ENCODE data around the gene ADAT3. TPM values are rescaled to one million over a fixed set of nuclear protein-coding genes. Genes with fewer than 3 reads are reported as not detected.
"Not testable (repeated sequence)": the region's sequence is repeated elsewhere in the genome, so short reads cannot be mapped to it uniquely, and the experiment has no call there.

ADAT3 gene
- total RNA-seq, 2 donors from 2014 or later = 10.5 to 13.7 TPM

DNA sequence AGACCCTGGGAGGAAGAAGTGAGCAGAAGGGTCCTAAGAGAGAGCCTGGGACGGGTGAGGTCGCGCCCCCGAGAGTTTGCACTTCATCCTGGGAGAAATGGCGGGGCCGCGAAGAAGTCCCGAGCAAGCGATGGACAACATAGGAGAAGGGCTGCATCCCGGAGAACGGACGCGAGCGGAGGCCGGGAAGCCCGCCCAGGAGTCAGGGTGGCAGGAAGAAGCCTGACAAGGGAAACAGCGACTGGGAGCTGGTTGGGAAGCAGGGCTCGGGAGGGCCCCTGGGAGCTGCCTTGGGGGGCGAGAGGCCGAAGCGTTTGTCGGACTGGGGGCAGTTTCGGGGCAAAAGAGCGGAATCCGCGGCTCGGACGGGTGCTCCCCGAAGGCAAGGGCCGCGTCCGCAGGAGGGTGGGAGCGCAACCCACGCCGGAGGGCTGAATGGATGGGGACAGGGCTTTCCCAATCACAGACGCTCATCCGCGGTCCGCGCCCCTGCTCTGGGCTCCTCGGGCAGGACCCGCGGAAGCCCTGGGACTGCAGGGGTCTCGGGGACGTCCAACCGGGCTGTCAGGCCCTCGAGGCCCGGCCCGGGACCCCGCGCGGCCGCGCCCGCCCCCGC is 20.4 kb upstream of the ADAT3 start:
- 0 to 2% methylated on average over 30 to 47 of the region's 56 CpGs for WGBS, 2 donors
- Histone ChIP-seq H3K36me3 (replicated peaks in 1 of 2; ENCODE audit: insufficient read depth in 1 of 2, low read depth in 2 of 2) (no peaks in the 10 kb centered on the region), H3K27ac (peak overlapping the region; percentile 63 to 81 (median 72)), H3K9me3 (no peaks in the 10 kb centered on the region), H3K27me3 (no peaks in the 10 kb centered on the region), H3K4me1 (peaks cover 41% of the 10 kb centered on the region), H3K4me3 (peak overlapping the region; percentile 61 to 82)
- no peak for DNase-seq
- intact Hi-C loops (cut with DNase I) = no loop called here
- no peak for TF ChIP-seq POLR2A (IDR thresholded peaks at IDR 0.05)
- TF ChIP-seq, protein P1, sequence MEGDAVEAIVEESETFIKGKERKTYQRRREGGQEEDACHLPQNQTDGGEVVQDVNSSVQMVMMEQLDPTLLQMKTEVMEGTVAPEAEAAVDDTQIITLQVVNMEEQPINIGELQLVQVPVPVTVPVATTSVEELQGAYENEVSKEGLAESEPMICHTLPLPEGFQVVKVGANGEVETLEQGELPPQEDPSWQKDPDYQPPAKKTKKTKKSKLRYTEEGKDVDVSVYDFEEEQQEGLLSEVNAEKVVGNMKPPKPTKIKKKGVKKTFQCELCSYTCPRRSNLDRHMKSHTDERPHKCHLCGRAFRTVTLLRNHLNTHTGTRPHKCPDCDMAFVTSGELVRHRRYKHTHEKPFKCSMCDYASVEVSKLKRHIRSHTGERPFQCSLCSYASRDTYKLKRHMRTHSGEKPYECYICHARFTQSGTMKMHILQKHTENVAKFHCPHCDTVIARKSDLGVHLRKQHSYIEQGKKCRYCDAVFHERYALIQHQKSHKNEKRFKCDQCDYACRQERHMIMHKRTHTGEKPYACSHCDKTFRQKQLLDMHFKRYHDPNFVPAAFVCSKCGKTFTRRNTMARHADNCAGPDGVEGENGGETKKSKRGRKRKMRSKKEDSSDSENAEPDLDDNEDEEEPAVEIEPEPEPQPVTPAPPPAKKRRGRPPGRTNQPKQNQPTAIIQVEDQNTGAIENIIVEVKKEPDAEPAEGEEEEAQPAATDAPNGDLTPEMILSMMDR (IDR thresholded peaks at IDR 0.05) = no peak
- peak; percentile 25 for ATAC-seq

DNA sequence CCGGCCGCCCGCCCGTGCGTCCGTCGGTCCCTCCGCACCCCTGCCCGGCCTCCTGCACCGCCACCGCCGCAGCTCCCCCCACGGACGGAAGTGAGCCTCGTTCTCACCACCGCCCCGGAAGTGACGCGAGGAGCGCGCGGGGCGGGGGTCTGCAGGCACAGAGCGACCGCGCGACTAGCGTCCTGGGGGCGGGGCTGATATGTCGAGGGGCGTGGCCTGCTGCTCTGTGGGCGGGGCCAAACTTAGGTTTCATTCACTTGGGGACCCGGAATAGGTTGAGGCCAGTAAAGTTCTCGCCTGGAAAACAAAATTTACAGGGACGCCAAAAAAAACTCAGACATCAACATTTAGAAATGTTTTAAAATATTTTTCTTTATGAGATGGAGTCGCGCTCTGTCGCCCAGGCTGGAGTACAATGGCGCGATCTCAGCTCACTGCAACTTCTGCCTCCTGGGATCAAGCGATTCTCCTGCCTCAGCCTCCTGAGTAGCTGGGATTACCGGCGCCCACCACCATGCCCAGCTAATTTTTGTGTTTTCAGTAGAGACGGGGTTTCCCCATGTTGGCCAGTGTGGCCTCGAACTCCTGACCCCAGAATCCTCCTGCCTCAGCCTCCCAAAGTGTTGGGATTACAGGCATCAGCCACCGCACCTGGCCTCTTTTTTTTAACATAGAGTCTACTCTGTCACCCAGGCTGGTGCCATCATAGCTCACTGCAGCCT is 19.6 kb upstream of the ADAT3 start, which contains the start of gene ABHD17A:
ABHD17A (minus strand) TSS at position 99 of the 722 bp plus-strand sequence. CDS start 3,930 bp downstream, outside the sequence.
- peak within 1 kb of the TSS; percentile 63 to 81 (median 72) for H3K27ac ChIP-seq
- DNase-seq (peak; percentile 95 to 96 (median 95)), ATAC-seq (peak; percentile 96)
- H3K9me3 ChIP-seq; H3K27me3 ChIP-seq; intact Hi-C loops (cut with DNase I); H3K36me3 ChIP-seq (replicated peaks in 1 of 2; ENCODE audit: insufficient read depth in 1 of 2, low read depth in 2 of 2): not testable (repeated sequence)
- H3K4me3 ChIP-seq = peak within 1 kb of the TSS; percentile 61 to 82
- H3K4me1 ChIP-seq = peaks cover 39% of the 10 kb centered on the region
- 21 to 22% methylated on average over 31 to 39 of the region's 46 CpGs for WGBS, 2 donors
- peak in 2 of 3 donors; percentile 20 to 65 for TF ChIP-seq POLR2A (IDR thresholded peaks at IDR 0.05)

DNA sequence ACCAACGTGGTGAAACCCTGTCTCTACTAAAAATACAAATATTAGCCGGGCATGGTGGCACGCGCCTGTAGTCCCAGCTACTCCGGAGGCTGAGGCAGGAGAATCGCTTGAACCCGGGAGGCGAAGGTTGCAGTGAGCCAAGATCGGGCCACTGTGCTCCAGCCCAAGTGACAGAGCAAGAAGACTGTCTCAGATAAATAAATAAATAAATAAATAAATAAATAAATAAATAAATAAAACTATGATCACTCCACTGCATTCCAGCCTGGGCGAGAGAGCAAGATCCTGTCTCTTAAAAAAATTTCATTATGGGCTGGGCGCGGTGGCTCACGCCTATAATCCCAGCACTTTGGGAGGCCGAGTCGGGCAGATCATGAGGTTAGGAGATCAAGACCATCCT is 18.8 kb upstream of the ADAT3 start:
- H3K9me3 ChIP-seq; H3K27ac ChIP-seq; ATAC-seq; H3K4me3 ChIP-seq; intact Hi-C loops (cut with DNase I); H3K36me3 ChIP-seq (replicated peaks in 1 of 2; ENCODE audit: insufficient read depth in 1 of 2, low read depth in 2 of 2); H3K27me3 ChIP-seq; DNase-seq: not testable (repeated sequence)
- WGBS, 2 donors = 88 to 91% methylated on average over 15 of the region's 15 CpGs
- peaks cover 34% of the 10 kb centered on the region for H3K4me1 ChIP-seq

- Histone ChIP-seq H3K27me3 (no peaks in the 10 kb centered on the region), H3K27ac (no peak overlapping the region), H3K9me3 (no peaks in the 10 kb centered on the region), H3K4me1 (peaks cover 19% of the 10 kb centered on the region), H3K36me3 (replicated peaks in 1 of 2; ENCODE audit: insufficient read depth in 1 of 2, low read depth in 2 of 2) (no peaks in the 10 kb centered on the region), H3K4me3 (no peak overlapping the region)
- 39 to 52% methylated on average over 2 to 5 of the region's 5 CpGs for WGBS, 2 donors
- intact Hi-C loops (cut with DNase I) = no loop called here
- ATAC-seq = no peak
- DNase-seq = no peak
- TF ChIP-seq, protein P1 (IDR thresholded peaks at IDR 0.05) = no peak
- no peak for TF ChIP-seq POLR2A (IDR thresholded peaks at IDR 0.05)
Observed at GRCh38 chr19:1888385-1888784, 16.8 kb upstream of the ADAT3 start.

DNA sequence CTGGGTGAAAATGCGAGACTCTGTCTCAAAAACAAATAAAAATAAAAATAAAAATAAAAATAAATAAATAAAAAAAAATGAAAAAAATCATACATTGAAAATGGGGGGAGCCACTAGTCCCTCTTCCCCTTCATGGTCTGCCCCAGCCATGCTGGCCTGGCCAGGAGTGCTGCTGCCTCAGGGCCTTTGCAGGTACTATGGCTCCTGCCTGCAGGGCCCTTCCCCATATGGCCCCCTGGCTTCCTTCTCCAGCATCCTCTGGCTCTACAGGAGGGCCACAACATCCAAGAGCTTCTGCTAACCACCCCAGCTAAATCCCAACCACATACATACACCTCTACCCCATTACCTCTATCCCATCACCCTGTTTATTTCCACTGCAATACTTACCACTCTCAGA is 15.3 kb upstream of the ADAT3 start:
- DNase-seq = no peak
- TF ChIP-seq POLR2A (IDR thresholded peaks at IDR 0.05) = no peak
- TF ChIP-seq, protein P1 (IDR thresholded peaks at IDR 0.05) = no peak
- peaks cover 7% of the 10 kb centered on the region for H3K4me1 ChIP-seq
- 88 to 100% methylated on average over 1 of the region's 1 CpG for WGBS, 2 donors
- H3K4me3 ChIP-seq = no peak overlapping the region
- ATAC-seq = no peak
- no peaks in the 10 kb centered on the region for H3K36me3 ChIP-seq (replicated peaks in 1 of 2; ENCODE audit: insufficient read depth in 1 of 2, low read depth in 2 of 2)
- H3K27ac ChIP-seq = no peak overlapping the region
- H3K9me3 ChIP-seq = no peaks in the 10 kb centered on the region
- H3K27me3 ChIP-seq = no peaks in the 10 kb centered on the region
- intact Hi-C loops (cut with DNase I) = no loop called here
